ENCODE results near the gene SYT7. TPM values are rescaled to one million over a fixed set of nuclear protein-coding genes. Genes with fewer than 3 reads are reported as not detected.

SYT7 gene
- total RNA-seq, 4 donors from 2014 or later, result 5.2 to 12.6 (median 8.8) TPM

GRCh38 chr11:61609000-61609979, 28.4 kb upstream of the SYT7 start:
- 53% methylated on average over 18 to 22 of the region's 22 CpGs for WGBS, 2 donors
- intact Hi-C loops (cut with DNase I), result no loop called here
- TF ChIP-seq POLR2A (IDR thresholded peaks at IDR 0.05), result no peak
- no peak for TF ChIP-seq CTCF (IDR thresholded peaks at IDR 0.05)
- Histone ChIP-seq H3K36me3 (no peaks in the 10 kb centered on the region), H3K27ac (no peak overlapping the region), H3K27me3 (no peaks in the 10 kb centered on the region), H3K4me3 (replicated peaks in 1 of 3) (no peak overlapping the region), H3K4me1 (no peaks in the 10 kb centered on the region), H3K9me3 (no peaks in the 10 kb centered on the region)
- no peak for DNase-seq

- Histone ChIP-seq H3K4me1 (peaks cover 0 to 8% of the 10 kb centered on the region in 2 donors), H3K27ac (no peak overlapping the region), H3K4me3 (replicated peaks in 1 of 3) (no peak overlapping the region), H3K27me3 (no peaks in the 10 kb centered on the region), H3K36me3 (no peaks in the 10 kb centered on the region), H3K9me3 (no peaks in the 10 kb centered on the region)
- WGBS, 2 donors, result 88 to 90% methylated on average over 14 of the region's 14 CpGs
- DNase-seq, result no peak
- intact Hi-C loops (cut with DNase I), result no loop called here
- TF ChIP-seq POLR2A (IDR thresholded peaks at IDR 0.05) (no peak), CTCF (IDR thresholded peaks at IDR 0.05) (no peak)
These were observed 27.2 kb upstream of the SYT7 start for GRCh38 chr11:61607920-61608599.

- Histone ChIP-seq H3K4me1 (peaks cover 0 to 13% of the 10 kb centered on the region in 2 donors), H3K4me3 (replicated peaks in 1 of 3) (no peak overlapping the region), H3K36me3 (no peaks in the 10 kb centered on the region), H3K9me3 (no peaks in the 10 kb centered on the region), H3K27me3 (no peaks in the 10 kb centered on the region), H3K27ac (no peak overlapping the region)
- DNase-seq, result no peak
- no peak for TF ChIP-seq POLR2A (IDR thresholded peaks at IDR 0.05)
- no peak for TF ChIP-seq CTCF (IDR thresholded peaks at IDR 0.05)
- WGBS, 2 donors, result 71 to 81% methylated on average over 3 of the region's 3 CpGs
- intact Hi-C loops (cut with DNase I), result no loop called here
These were observed 26.6 kb upstream of the SYT7 start for GRCh38 chr11:61607426-61607825.

DNA sequence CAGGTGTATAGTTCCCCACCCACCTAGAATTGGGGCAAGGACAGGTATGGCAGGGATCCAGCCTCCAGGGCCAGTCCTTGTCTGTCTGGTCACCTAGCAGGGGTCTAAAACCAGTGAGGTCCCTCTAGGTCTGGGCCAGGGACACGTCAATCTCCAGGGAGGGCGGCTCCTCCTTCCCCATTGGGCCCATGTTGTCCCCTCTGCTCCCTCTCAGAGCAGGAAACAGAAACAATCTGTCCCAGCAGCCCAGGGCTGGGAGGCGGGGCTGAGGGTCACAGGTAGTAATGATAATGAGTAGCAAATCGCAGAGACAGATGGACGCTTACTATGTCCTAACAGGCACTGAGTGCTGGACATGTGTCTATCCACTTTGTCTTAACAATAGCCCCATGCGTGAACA, 22.8 kb upstream of the SYT7 start:
- Histone ChIP-seq H3K27ac (peak overlapping the region in 1 of 3 donors; percentile 28), H3K36me3 (no peaks in the 10 kb centered on the region), H3K9me3 (no peaks in the 10 kb centered on the region), H3K27me3 (no peaks in the 10 kb centered on the region), H3K4me1 (peaks cover 0 to 26% of the 10 kb centered on the region in 2 donors), H3K4me3 (replicated peaks in 1 of 3) (no peak overlapping the region)
- intact Hi-C loops (cut with DNase I), result no loop called here
- DNase-seq, result peak in 1 of 2 donors; percentile 33
- WGBS, 2 donors, result 79 to 98% methylated on average over 4 to 6 of the region's 6 CpGs
- TF ChIP-seq CTCF (IDR thresholded peaks at IDR 0.05) (no peak), POLR2A (IDR thresholded peaks at IDR 0.05) (no peak)

All from thyroid gland (tissue), 4 donors.